Astrocyte of the spinal cord (primary cell): Measurements from ENCODE around the gene EFNB3.

Experiments
- DNase-seq: peaks from one replicate; pipeline ENCODE4 v3.0.0; 2011; ENCODE audit warnings: low read depth, low spot score
- H3K4me3 ChIP-seq: 2 replicates; pipeline ENCODE4 v1.5.1; 2011; ENCODE audit warnings: low read depth, mild to moderate bottlenecking, low read length, moderate library complexity
- in situ Hi-C: cut with HindIII; loops from 2 replicates; pipeline ENCODE4 v1.10.0; 2017; ENCODE audit warnings: low sequenced_read_pairs
- TF ChIP-seq, protein P1 (sequence below): IDR thresholded peaks from 2 replicates; pipeline ENCODE4 v1.5.1; 2012; ENCODE audit warnings: low read depth, mild to moderate bottlenecking, low read length, inconsistent platforms

EFNB3 gene

DNA sequence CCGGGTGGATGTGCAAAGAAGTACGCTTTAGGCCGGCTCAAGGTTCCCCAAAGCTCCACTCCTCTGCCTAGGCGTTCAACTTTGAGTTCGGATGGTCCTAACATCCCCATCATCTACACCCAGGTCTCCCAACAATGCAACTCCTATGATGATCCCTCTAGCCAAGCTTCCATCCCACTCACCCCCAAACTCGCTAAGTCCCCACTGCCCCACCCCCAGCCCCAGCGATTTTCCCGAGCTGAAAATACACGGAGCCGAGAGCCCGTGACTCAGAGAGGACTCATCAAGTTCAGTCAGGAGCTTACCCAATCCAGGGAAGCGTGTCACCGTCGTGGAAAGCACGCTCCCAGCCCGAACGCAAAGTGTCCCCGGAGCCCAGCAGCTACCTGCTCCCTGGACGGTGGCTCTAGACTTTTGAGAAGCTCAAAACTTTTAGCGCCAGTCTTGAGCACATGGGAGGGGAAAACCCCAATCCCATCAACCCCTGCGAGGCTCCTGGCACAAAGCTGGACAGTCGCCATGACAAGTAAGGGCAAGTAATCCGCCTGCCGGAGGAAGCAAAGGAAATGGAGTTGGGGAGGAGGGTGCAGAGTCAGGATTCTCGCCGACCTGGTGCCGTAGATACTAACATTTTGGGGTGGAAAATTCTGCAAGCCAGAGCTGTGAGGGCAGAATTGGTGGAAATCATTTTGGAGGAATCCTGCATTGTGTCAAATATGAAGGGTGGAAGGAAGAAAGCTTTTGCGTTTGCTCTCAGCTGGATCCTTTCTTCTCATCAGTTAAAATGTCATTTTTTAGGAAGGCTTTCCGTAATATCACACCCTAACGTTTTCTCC is 17.7 kb upstream of the EFNB3 start, which contains the start of gene TP53:
Gene TP53, minus strand, starts transcription at position 419 of the 836 bp plus-strand sequence. CDS start 10,896 bp downstream, outside the sequence.
- in situ Hi-C loops: no loop called here
- peak; percentile 93 for DNase-seq
- H3K4me3 ChIP-seq: peak within 1 kb of the TSS; percentile 82
- TF ChIP-seq, protein P1, sequence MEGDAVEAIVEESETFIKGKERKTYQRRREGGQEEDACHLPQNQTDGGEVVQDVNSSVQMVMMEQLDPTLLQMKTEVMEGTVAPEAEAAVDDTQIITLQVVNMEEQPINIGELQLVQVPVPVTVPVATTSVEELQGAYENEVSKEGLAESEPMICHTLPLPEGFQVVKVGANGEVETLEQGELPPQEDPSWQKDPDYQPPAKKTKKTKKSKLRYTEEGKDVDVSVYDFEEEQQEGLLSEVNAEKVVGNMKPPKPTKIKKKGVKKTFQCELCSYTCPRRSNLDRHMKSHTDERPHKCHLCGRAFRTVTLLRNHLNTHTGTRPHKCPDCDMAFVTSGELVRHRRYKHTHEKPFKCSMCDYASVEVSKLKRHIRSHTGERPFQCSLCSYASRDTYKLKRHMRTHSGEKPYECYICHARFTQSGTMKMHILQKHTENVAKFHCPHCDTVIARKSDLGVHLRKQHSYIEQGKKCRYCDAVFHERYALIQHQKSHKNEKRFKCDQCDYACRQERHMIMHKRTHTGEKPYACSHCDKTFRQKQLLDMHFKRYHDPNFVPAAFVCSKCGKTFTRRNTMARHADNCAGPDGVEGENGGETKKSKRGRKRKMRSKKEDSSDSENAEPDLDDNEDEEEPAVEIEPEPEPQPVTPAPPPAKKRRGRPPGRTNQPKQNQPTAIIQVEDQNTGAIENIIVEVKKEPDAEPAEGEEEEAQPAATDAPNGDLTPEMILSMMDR: no peak

DNA sequence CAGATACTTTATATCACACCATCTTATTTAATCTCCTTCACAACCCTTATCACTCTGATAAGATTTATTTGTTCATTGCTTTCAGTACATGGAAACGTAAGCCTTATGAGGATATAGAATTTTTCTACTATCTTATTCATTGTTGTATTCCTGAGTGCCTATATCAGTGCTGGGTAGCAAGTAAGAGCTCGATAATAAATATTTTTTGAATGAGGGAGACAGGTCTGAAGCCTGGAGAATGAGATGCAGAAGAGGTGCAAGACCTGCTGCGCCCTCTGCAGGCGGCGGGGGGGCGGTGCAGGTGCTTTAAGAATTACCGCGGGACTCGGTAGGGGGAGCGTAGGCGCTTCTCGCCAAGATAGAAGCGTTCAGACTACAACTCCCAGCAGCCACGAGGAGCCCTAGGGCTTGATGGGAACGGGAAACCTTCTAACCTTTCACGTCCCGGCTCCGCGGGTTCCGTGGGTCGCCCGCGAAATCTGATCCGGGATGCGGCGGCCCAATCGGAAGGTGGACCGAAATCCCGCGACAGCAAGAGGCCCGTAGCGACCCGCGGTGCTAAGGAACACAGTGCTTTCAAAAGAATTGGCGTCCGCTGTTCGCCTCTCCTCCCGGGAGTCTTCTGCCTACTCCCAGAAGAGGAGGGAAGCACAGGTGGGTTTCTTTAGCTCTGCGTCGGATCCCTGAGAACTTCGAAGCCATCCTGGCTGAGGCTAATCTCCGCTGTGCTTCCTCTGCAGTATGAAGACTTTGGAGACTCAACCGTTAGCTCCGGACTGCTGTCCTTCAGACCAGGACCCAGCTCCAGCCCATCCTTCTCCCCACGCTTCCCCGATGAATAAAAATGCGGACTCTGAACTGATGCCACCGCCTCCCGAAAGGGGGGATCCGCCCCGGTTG is 16.8 kb upstream of the EFNB3 start, which contains the start of gene WRAP53:
Gene WRAP53, plus strand, starts transcription at position 570 of the 900 bp plus-strand sequence. Its CDS starts 172 bp downstream, at position 742.
- TF ChIP-seq, protein P1: peak; percentile 98
- in situ Hi-C loops: no loop called here
- peak within 1 kb of the TSS; percentile 82 for H3K4me3 ChIP-seq
- DNase-seq: peak; percentile 100

DNA sequence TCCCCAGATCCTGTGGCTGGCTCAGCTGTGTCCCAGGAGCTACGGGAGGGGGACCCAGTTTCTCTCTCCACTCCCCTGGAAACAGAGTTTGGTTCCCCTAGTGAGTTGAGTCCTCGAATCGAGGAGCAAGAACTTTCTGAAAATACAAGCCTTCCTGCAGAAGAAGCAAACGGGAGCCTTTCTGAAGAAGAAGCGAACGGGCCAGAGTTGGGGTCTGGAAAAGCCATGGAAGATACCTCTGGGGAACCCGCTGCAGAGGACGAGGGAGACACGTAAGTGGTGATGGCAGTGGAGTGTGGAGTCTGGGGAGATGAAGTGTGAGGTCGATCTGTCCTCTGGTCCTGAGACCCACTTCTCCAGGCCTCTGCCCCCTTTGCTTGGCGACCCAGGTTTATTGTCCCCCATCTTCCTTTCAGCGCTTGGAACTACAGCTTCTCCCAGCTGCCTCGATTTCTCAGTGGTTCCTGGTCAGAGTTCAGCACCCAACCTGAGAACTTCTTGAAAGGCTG is 16.1 kb upstream of the EFNB3 start:
- TF ChIP-seq, protein P1: no peak
- in situ Hi-C loops: no loop called here

DNA sequence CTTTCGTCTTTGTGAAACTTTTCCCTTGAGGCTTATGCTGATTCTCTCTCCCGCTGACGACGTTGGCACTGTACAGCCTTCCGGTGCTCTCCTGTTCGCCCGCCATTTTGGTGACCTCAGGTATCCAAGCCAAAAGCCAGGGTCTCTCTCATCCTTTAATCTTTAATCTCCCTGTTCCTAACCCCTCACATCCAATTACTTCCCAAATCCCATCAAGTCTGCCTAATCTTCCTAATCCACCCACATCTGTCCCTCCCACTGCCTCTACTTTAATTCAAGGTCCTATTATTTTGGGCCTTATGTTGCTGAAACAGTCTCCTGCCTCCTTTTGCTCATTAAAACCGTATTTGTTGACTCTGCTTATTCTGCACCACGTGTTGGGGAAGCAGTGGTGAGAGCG is 9.4 kb upstream of the EFNB3 start:
- H3K4me3 ChIP-seq: no peak overlapping the region
- TF ChIP-seq, protein P1: no peak
- no peak for DNase-seq
- in situ Hi-C loops: no loop called here

More for the DNA sequence above, 16.1 kb upstream of the EFNB3 start:
- DNase-seq: no peak
- peak overlapping the region; percentile 82 for H3K4me3 ChIP-seq

DNA sequence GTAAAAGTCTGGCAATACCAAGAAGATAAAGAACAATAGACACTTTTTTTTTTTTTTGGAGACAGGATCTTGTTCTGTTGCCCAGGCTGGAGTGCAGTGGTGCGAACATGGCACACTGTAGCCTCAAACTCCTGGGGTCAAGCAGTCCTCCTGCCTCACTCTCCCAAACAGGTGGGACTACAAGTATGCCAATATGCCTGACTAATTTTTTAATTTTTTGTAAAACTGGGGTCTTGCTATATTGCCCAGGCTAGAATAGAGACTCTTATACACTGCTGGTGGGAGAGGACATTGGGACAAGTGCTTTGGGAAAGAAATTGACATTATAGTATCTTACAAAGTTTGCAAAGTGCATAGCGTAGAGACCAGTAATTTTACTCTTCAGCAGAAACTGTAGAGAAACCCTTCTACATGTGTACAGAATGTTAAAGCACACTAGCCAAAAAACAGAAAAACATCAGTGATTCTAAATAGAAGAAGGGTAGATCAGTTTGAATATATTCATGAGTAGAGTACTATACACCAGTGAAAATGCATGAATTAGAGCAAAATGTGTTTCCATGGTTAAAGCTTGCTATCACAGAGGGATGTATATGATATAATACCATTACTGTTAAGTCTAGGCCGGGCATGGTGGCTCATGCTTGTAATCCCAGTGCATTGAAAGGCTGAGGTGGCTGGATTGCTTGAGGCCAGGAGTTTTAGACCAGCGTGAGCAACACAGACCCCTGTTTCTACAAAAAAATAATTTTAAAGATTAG is 7.0 kb upstream of the EFNB3 start:
- no peak overlapping the region for H3K4me3 ChIP-seq
- DNase-seq: no peak
- TF ChIP-seq, protein P1: no peak
- in situ Hi-C loops: no loop called here
